ENCODE results near the gene ADAMTS10. TPM values are rescaled to one million over a fixed set of nuclear protein-coding genes. Genes with fewer than 3 reads are reported as not detected.
A peak's percentile ranks its signal among the peaks of the same experiment; 100 is the strongest.

ADAMTS10 gene
- total RNA-seq, 1 experiment from 2014 or later: 10.2 TPM

GRCh38 chr19:8641908-8642547 lies 31.5 kb upstream of the ADAMTS10 start:
- ChIA-PET POLR2A (no interaction called here), CTCF (interaction anchor here (0.6 to 2.2 kb wide), 14 partner anchors 9 to 434 kb away, joined by 3 to 28 read pairs (median 4); partner anchors contain the start of genes ACTL9 and NFILZ), RAD21 (ENCODE audit: low non-redundant PET in 1 of 2, low total read pairs in 2 of 2, uncharacterized antibody in 2 of 2, unreplicated experiment in 2 of 2) (interaction anchor here (0.6 to 1.2 kb wide), 5 partner anchors 20 to 73 kb away, joined by 3 to 5 read pairs (median 4); no protein-coding TSS in a partner anchor)
- H3K79me2 ChIP-seq (ENCODE audit: insufficient read depth, low read length): no peaks in the 10 kb centered on the region
- no peaks in the 10 kb centered on the region for H3K27me3 ChIP-seq (ENCODE audit: insufficient read depth, low read length)
- peak; percentile 51 for DNase-seq (ENCODE audit: low read depth, low spot score)
- H3K9me3 ChIP-seq (ENCODE audit: control insufficient read depth in 1 of 2, insufficient read depth in 1 of 2, low read depth in 1 of 2, low read length in 2 of 2): no peaks in the 10 kb centered on the region
- no peak overlapping the region for H3K4me3 ChIP-seq (replicated peaks in 1 of 2; ENCODE audit: low read depth in 1 of 2, low read length in 2 of 2)
- TF ChIP-seq CEBPB (IDR thresholded peaks at IDR 0.05; ENCODE audit: low read depth): no peak
- TF ChIP-seq SP1 (IDR thresholded peaks at IDR 0.05; ENCODE audit: low read depth): no peak
- TF ChIP-seq, protein P1, sequence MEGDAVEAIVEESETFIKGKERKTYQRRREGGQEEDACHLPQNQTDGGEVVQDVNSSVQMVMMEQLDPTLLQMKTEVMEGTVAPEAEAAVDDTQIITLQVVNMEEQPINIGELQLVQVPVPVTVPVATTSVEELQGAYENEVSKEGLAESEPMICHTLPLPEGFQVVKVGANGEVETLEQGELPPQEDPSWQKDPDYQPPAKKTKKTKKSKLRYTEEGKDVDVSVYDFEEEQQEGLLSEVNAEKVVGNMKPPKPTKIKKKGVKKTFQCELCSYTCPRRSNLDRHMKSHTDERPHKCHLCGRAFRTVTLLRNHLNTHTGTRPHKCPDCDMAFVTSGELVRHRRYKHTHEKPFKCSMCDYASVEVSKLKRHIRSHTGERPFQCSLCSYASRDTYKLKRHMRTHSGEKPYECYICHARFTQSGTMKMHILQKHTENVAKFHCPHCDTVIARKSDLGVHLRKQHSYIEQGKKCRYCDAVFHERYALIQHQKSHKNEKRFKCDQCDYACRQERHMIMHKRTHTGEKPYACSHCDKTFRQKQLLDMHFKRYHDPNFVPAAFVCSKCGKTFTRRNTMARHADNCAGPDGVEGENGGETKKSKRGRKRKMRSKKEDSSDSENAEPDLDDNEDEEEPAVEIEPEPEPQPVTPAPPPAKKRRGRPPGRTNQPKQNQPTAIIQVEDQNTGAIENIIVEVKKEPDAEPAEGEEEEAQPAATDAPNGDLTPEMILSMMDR (IDR thresholded peaks at IDR 0.05 in 2 of 3, conservative IDR thresholded peaks at IDR 0.05 in 1 of 3; ENCODE audit: borderline replicate concordance in 1 of 3, insufficient read depth in 1 of 3, low read depth in 2 of 3, low read length in 2 of 3): peak; percentile 68 to 76 (median 70); a peak in 5 of 6 replicates
- TF ChIP-seq RAD21 (IDR thresholded peaks at IDR 0.05; ENCODE audit: low read depth): peak; percentile 63
- TF ChIP-seq, protein P2, sequence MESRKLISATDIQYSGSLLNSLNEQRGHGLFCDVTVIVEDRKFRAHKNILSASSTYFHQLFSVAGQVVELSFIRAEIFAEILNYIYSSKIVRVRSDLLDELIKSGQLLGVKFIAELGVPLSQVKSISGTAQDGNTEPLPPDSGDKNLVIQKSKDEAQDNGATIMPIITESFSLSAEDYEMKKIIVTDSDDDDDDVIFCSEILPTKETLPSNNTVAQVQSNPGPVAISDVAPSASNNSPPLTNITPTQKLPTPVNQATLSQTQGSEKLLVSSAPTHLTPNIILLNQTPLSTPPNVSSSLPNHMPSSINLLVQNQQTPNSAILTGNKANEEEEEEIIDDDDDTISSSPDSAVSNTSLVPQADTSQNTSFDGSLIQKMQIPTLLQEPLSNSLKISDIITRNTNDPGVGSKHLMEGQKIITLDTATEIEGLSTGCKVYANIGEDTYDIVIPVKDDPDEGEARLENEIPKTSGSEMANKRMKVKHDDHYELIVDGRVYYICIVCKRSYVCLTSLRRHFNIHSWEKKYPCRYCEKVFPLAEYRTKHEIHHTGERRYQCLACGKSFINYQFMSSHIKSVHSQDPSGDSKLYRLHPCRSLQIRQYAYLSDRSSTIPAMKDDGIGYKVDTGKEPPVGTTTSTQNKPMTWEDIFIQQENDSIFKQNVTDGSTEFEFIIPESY (IDR thresholded peaks at IDR 0.05; ENCODE audit: extremely low read depth, insufficient replicate concordance, low read length): no peak
- no peak for TF ChIP-seq EZH2phosphoT487 (IDR thresholded peaks at IDR 0.05; ENCODE audit: borderline replicate concordance)
- ATAC-seq: peak; percentile 84
- peak overlapping the region; percentile 16 for H2AFZ ChIP-seq (ENCODE audit: low read depth, low read length, poor library complexity, severe bottlenecking)
- no peak overlapping the region for H3K27ac ChIP-seq (ENCODE audit: low read depth, low read length)
- H3K4me2 ChIP-seq (ENCODE audit: low read length): no peak overlapping the region
- BruUV-seq (replicated peaks): no TSS peak
- no peaks in the 10 kb centered on the region for H3K36me3 ChIP-seq (ENCODE audit: control insufficient read depth in 1 of 2, insufficient read depth in 2 of 2, low read length in 2 of 2)
- H3K9ac ChIP-seq (ENCODE audit: low read length): no peak overlapping the region
- H3K4me1 ChIP-seq (ENCODE audit: control insufficient read depth in 1 of 2, insufficient read depth in 2 of 2, low read length in 2 of 2): no peaks in the 10 kb centered on the region
- no peaks in the 10 kb centered on the region for H4K20me1 ChIP-seq (ENCODE audit: insufficient read depth)
- H3K9me2 ChIP-seq (ENCODE audit: insufficient read depth): no peaks in the 10 kb centered on the region
- intact Hi-C loops (cut with micrococcal nuclease): loop anchor here (2.0 kb wide), 1 partner anchor 61 kb away; no protein-coding TSS in a partner anchor
